K562 (cell line): ENCODE results near the gene RANGAP1. TPM values are rescaled to one million over a fixed set of nuclear protein-coding genes. Genes with fewer than 3 reads are reported as not detected.

ENCODE experiments used
- MAZ ChIP-seq, 2 experiments: fragments of 450-650 bp in 1 of 2; sonication (generic) in 1 of 2; formaldehyde crosslinking; IDR thresholded peaks in 1 of 2; conservative IDR thresholded peaks in 1 of 2; 2 replicates each; pipeline versions ENCODE4 v1.4.0 to v1.5.0; 2020; ENCODE audit warnings: mild to moderate bottlenecking in 1 of 2, missing genetic modification reagents in 1 of 2
- NCOA2 ChIP-seq, 2 experiments: fragments of 450-650 bp; IDR thresholded peaks; 2 replicates each; pipeline ENCODE4 v1.6.1; 2018; ENCODE audit warnings: mild to moderate bottlenecking in 2 of 2, moderate library complexity in 1 of 2; ENCODE audit not compliant: partially characterized antibody in 2 of 2
- RBFOX2 ChIP-seq: fragments of 200-400 bp; formaldehyde crosslinking; IDR thresholded peaks from 2 replicates; pipeline ENCODE4 v1.6.1; 2017; ENCODE audit warnings: low read depth, mild to moderate bottlenecking, low read length, moderate library complexity
- ZNF311 ChIP-seq: fragments of 250-450 bp; sonication (Bioruptor Pico); IDR thresholded peaks from 2 replicates; pipeline ENCODE4 v1.4.0; 2020; ENCODE audit warnings: mild to moderate bottlenecking, moderate library complexity
- polyA plus RNA-seq, 8 experiments: library from polyadenylated mRNA; depleted of rRNA in 4 of 8; stranded (reverse) in 5 of 8; unstranded in 3 of 8; fragments of >200 nt; fragmentation: Nextera tagmentation in 2 of 8; fragmentation: Illumina TruSeq in 1 of 8; extraction: Ambion mirVana in 2 of 8; extraction: Trizol in 1 of 8; gene quantifications; 2 replicates each; pipeline versions ENCODE4 v1.2.1 to v1.2.3, GENCODE V29; 2011 to 2014; ENCODE audit warnings: inconsistent platforms in 1 of 8, missing spikeins in 1 of 8
- total RNA-seq, 7 experiments: library from RNA; depleted of rRNA in 6 of 7; stranded (reverse); fragments of >200 nt in 6 of 7; fragmentation: Illumina TruSeq in 2 of 7; extraction: Trizol in 2 of 7; gene quantifications; 2 replicates each; pipeline versions ENCODE4 v1.2.1 to v1.2.3, GENCODE V29; 2011 to 2021; ENCODE audit warnings: low replicate concordance in 1 of 7
- TF ChIP-seq, protein P1 (sequence below): sonication (generic); formaldehyde crosslinking; IDR thresholded peaks from 2 replicates; pipeline ENCODE4 v1.8.0; 2022; ENCODE audit warnings: mild to moderate bottlenecking, missing genetic modification reagents
- TF ChIP-seq, protein P2 (sequence below): IDR thresholded peaks from 2 replicates; pipeline ENCODE4 v1.6.1; 2014; ENCODE audit warnings: antibody characterized with exemption
- TF ChIP-seq, protein P3 (sequence below): fragments of 250-450 bp; sonication (Bioruptor Pico); IDR thresholded peaks from 2 replicates; pipeline ENCODE4 v1.8.0; 2021; ENCODE audit warnings: moderate library complexity, mild to moderate bottlenecking, inconsistent platforms
- TF ChIP-seq, protein P4 (sequence below): fragments of 450-650 bp; formaldehyde crosslinking; IDR thresholded peaks from 2 replicates; pipeline ENCODE4 v1.4.0; 2022; ENCODE audit warnings: missing genetic modification characterization

Gene RANGAP1
- total and polyA plus RNA-seq, 9 of the 15 experiments (the other 6 are each of a cell fraction or from before 2014, with no cell fraction given): 2.1 to 104 (median 50.6) TPM

DNA sequence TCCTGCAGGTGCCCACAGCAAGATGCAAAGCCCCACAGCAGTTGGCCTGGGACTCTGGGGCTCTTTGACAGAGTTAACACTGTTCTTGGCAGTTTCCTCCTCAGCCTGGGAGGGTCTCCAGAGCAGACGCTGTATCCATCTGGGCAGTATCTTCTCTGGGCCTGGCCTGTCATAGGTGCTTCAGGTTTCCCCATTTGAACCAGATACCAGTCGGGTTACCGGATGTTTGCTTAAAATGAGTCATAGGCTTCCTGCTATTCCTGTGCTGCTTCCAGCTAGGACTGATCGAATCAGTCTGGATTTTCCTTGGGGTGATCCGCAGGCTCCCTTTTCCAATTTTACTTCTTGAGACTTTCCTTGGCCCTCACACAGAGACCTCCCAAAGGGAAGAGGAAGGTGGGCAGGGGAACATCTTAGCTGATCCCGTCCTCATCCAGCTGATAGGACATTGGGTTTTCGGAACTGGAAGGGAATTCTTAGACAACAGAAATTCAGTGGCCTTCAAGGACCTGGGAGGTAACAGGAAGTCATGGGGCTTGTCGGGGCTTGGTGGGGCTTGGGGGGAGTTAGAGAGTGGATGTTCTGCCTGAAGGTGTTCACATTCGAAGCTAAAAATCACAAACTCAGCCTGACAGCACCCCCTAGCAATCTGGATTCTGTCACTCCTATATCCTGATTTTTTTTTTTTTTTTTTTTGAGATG, 2.4 kb upstream of the RANGAP1 start (continued):
- TF ChIP-seq, protein P1, sequence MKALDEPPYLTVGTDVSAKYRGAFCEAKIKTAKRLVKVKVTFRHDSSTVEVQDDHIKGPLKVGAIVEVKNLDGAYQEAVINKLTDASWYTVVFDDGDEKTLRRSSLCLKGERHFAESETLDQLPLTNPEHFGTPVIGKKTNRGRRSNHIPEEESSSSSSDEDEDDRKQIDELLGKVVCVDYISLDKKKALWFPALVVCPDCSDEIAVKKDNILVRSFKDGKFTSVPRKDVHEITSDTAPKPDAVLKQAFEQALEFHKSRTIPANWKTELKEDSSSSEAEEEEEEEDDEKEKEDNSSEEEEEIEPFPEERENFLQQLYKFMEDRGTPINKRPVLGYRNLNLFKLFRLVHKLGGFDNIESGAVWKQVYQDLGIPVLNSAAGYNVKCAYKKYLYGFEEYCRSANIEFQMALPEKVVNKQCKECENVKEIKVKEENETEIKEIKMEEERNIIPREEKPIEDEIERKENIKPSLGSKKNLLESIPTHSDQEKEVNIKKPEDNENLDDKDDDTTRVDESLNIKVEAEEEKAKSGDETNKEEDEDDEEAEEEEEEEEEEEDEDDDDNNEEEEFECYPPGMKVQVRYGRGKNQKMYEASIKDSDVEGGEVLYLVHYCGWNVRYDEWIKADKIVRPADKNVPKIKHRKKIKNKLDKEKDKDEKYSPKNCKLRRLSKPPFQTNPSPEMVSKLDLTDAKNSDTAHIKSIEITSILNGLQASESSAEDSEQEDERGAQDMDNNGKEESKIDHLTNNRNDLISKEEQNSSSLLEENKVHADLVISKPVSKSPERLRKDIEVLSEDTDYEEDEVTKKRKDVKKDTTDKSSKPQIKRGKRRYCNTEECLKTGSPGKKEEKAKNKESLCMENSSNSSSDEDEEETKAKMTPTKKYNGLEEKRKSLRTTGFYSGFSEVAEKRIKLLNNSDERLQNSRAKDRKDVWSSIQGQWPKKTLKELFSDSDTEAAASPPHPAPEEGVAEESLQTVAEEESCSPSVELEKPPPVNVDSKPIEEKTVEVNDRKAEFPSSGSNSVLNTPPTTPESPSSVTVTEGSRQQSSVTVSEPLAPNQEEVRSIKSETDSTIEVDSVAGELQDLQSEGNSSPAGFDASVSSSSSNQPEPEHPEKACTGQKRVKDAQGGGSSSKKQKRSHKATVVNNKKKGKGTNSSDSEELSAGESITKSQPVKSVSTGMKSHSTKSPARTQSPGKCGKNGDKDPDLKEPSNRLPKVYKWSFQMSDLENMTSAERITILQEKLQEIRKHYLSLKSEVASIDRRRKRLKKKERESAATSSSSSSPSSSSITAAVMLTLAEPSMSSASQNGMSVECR (CRISPR knock-in tag): no peak
- no peak for TF ChIP-seq ZNF311 (CRISPR knock-in tag)
- TF ChIP-seq RBFOX2: no peak
- TF ChIP-seq, protein P2, sequence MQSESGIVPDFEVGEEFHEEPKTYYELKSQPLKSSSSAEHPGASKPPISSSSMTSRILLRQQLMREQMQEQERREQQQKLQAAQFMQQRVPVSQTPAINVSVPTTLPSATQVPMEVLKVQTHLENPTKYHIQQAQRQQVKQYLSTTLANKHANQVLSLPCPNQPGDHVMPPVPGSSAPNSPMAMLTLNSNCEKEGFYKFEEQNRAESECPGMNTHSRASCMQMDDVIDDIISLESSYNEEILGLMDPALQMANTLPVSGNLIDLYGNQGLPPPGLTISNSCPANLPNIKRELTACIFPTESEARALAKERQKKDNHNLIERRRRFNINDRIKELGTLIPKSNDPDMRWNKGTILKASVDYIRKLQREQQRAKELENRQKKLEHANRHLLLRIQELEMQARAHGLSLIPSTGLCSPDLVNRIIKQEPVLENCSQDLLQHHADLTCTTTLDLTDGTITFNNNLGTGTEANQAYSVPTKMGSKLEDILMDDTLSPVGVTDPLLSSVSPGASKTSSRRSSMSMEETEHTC: no peak
- no peak for TF ChIP-seq MAZ (CRISPR knock-in tag; conservative IDR thresholded peaks at IDR 0.05 in 1 of 2, IDR thresholded peaks at IDR 0.05 in 1 of 2)
- TF ChIP-seq, protein P3, sequence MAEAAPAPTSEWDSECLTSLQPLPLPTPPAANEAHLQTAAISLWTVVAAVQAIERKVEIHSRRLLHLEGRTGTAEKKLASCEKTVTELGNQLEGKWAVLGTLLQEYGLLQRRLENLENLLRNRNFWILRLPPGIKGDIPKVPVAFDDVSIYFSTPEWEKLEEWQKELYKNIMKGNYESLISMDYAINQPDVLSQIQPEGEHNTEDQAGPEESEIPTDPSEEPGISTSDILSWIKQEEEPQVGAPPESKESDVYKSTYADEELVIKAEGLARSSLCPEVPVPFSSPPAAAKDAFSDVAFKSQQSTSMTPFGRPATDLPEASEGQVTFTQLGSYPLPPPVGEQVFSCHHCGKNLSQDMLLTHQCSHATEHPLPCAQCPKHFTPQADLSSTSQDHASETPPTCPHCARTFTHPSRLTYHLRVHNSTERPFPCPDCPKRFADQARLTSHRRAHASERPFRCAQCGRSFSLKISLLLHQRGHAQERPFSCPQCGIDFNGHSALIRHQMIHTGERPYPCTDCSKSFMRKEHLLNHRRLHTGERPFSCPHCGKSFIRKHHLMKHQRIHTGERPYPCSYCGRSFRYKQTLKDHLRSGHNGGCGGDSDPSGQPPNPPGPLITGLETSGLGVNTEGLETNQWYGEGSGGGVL (CRISPR knock-in tag): no peak
- TF ChIP-seq NCOA2 (IDR thresholded peaks at IDR 0.05; ENCODE audit: partially characterized antibody in 2 of 2): no peak
- TF ChIP-seq, protein P4, sequence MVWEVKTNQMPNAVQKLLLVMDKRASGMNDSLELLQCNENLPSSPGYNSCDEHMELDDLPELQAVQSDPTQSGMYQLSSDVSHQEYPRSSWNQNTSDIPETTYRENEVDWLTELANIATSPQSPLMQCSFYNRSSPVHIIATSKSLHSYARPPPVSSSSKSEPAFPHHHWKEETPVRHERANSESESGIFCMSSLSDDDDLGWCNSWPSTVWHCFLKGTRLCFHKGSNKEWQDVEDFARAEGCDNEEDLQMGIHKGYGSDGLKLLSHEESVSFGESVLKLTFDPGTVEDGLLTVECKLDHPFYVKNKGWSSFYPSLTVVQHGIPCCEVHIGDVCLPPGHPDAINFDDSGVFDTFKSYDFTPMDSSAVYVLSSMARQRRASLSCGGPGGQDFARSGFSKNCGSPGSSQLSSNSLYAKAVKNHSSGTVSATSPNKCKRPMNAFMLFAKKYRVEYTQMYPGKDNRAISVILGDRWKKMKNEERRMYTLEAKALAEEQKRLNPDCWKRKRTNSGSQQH: no peak
